Superior temporal gyrus (tissue), 1 donor: ENCODE measurements around the gene ACAT2.
"Not testable (repeated sequence)": the region's sequence is repeated elsewhere in the genome, so short reads cannot be mapped to it uniquely, and the experiment has no call there.

Experiments
- DNase-seq: peaks from one replicate; pipeline ENCODE4 v3.0.0-alpha.2; 2016; ENCODE audit errors: extremely low spot score

Gene ACAT2

DNA sequence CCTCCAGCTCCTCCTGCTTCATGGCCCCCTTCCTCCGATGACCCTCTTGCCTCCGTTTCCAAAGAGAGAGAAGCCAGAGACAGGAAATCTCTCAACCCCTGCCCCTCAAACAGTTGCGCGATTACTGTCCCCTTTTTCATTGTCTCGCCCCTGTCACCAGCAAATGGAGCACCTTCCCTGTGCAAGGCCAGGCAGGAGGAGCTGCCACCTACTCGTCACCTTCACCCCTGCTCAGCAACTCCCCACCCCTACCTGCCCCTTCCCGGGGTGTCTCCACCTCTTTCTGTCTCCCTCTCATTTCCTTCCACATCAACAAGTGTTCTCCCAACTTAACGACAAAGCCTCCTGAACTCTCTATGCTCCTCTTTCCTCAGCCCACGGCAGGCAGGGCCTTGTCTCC is 51.9 kb downstream of the ACAT2 start:
- DNase-seq = no peak

DNA sequence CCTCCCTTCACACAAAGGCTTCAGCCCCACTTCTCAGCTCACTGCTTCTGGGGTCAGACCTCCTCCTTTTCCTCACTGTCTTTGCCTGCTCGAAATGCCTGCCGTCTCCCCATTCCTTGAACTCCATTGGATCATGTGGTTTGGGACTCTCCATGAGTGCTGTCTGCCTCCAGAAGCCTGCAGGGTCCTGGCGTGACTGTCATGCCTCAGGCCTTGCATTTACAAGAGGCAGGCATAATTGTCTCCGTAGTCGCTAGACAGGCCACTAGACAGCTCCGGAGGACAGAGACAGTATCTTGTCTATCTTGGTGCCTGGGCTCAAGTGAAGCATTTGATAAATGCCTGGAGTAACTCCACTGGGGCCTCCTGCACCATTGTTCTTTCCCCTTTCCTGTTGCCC is 53.6 kb downstream of the ACAT2 start:
- DNase-seq = no peak

DNA sequence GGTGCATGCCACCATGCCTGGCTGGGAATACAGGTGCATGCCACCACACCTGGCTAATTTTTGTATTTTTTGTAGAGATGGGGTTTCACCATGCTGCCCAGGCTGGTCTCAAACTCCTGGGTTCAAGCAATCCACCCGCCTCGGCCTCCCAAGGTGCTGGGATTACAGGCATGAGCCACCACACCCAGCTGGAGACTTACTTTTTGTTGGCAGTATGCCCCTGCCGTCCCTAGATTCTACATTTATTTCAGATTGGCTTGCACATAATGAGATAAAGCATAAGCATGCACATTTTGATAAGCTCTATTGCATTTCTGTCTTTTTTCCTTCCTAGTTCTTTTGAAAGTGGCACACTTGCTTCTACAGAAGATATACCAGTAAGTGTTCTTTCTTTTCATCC is 54.9 kb downstream of the ACAT2 start:
- not testable (repeated sequence) for DNase-seq

- DNase-seq = no peak
These were observed 56.3 kb downstream of the ACAT2 start for GRCh38 chr6:159817951-159818739.

- DNase-seq = no peak
These were observed 57.3 kb downstream of the ACAT2 start for GRCh38 chr6:159819098-159819497.

- DNase-seq = no peak
These were observed 58.2 kb downstream of the ACAT2 start for GRCh38 chr6:159819932-159820640.

DNA sequence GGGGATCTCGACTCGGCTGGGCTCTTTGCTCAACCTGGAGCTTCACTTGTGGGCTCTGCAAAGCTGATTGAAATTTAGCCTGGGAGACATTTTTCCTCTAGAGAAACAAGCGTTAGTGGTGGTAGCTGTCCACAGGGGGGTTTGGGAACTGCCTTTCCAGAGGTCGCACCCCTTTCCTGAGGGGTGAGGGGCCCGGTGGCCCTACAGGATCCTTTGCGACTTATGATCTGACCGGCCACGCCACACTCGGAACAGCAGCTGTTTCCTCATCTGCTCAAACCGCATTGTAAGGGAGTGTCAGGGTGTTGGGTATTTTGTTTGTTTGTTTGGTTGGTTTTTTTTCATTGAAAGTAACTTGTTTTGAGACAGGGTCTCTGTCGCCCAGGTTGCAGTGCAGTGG is 59.3 kb downstream of the ACAT2 start:
- no peak for DNase-seq

DNA sequence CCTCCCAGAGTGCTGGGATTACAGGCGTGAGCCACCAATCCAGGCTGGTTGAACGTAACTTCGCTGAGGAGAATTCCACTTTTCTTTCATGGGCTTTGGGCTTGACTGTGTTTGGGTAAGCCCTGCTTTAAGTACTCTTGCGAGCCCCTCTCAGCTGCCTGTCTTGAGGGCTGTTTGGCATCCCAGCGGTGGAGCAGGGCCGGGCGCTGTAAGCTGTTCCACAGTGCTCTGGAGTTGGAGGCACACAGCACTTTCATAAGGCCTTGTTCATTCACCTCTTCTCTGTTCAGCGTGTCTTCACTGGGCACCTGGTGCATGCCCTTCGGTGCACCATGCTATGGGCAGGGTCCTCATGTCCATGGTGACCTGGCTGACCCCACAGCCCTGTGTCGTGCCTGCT is 59.9 kb downstream of the ACAT2 start:
- DNase-seq = no peak

DNA sequence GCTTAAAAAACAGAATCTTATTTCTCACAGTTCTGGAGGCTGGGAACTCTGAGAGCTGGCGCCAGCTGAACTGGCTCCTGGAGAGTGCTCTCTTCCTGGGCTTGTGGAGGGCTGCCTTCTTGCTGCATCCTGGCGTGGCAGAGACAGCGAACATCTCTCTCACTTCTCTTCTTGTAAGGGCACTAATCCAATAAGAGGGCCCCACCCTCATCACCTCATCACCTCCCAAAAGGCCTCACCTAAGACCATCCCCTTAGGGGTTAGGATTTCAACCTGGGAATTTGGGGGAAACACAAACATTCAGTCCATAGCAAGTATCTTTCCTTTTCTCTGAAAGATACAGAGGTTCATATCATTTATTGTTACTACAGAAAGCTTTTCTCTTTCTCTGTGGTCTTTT is 62.1 kb downstream of the ACAT2 start:
- DNase-seq = no peak

GRCh38 chr6:159824690-159825089 is 62.8 kb downstream of the ACAT2 start:
- not testable (repeated sequence) for DNase-seq

- DNase-seq = no peak
These were observed 64.2 kb downstream of the ACAT2 start for GRCh38 chr6:159826004-159826403.

- no peak for DNase-seq
These were observed 65.3 kb downstream of the ACAT2 start for GRCh38 chr6:159826968-159827647.

DNA sequence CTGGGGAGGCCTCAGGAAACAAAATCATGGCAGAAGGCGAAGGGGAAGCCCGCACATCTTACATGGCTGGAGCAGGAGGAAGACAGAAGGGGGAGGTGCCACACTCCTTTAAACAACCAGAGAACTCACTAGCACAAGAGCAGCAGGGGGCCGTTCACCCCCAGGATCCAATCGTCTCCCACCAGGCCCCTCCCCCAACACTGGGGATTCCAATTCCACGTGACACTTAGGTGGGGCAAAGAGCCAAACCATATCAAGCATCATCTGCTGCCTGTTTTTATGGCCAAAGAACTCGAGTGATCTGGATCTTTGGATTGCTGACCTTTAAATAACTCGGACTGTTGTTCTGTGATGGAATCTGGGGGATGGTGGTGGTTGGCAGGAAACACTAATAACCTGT is 66.2 kb downstream of the ACAT2 start:
- no peak for DNase-seq
